IMR-90 (cell line): Measurements from ENCODE around the gene LRRN2. TPM values are rescaled to one million over a fixed set of nuclear protein-coding genes. Genes with fewer than 3 reads are reported as not detected.

Experiments
- ATAC-seq: fragments of 200-7000 bp; cut with Tn5 transposase; 2 replicates; pipeline ENCODE4 v1.9.1; 2020; ENCODE audit warnings: low read depth, mild to moderate bottlenecking, moderate library complexity
- BruUV-seq: library from RNA; stranded (reverse); fragments of 400-500 nt; replicated peaks from 2 replicates; lab custom pipeline; 2021; lab: Mats Ljungman, UMichigan
- CTCF ChIA-PET: fragments of 300-600 bp; formaldehyde crosslinking; extraction: SDS; loops from one replicate; lab custom pipeline; 2021; ENCODE audit warnings: antibody characterized with exemption; lab: Yijun Ruan, JAX
- POLR2A ChIA-PET: fragments of 300-600 bp; sonication (Branson Sonifier 250); formaldehyde crosslinking; loops from one replicate; lab custom pipeline; 2022; ENCODE audit warnings: antibody characterized with exemption; ENCODE audit not compliant: unreplicated experiment; lab: Charles Lee
- DNase-seq: peaks from one replicate; pipeline ENCODE4 v3.0.0; 2013
- H2AFZ ChIP-seq: replicated peaks from 2 replicates; pipeline ENCODE3; 2013; ENCODE audit warnings: low read length, mild to moderate bottlenecking; ENCODE audit not compliant: poor library complexity
- H2AK5ac ChIP-seq: 2 replicates; pipeline ENCODE4 v1.6.1; 2013; ENCODE audit warnings: low read depth, low read length, inconsistent platforms
- H2AK9ac ChIP-seq: replicated peaks from 2 replicates; pipeline ENCODE3; 2013; ENCODE audit warnings: mild to moderate bottlenecking, low read depth, low read length, moderate library complexity; ENCODE audit not compliant: poor library complexity
- H2BK120ac ChIP-seq: 2 replicates; pipeline ENCODE4 v1.6.1; 2013; ENCODE audit warnings: low read depth, low read length, inconsistent platforms
- H2BK15ac ChIP-seq: 3 replicates; pipeline ENCODE4 v1.6.1; 2013; ENCODE audit warnings: low read depth, low read length, inconsistent platforms
- H2BK20ac ChIP-seq: 2 replicates; pipeline ENCODE4 v1.6.1; 2013; ENCODE audit warnings: low read depth, mild to moderate bottlenecking, inconsistent platforms, low read length, moderate library complexity
- H2BK5ac ChIP-seq: 2 replicates; pipeline ENCODE4 v1.6.1; 2013; ENCODE audit warnings: mild to moderate bottlenecking, low read depth, low read length, inconsistent platforms; ENCODE audit not compliant: poor library complexity, severe bottlenecking
- H3K14ac ChIP-seq: replicated peaks from 2 replicates; pipeline ENCODE4 v1.6.1; 2013; ENCODE audit warnings: low read depth, low read length, inconsistent platforms
- H3K18ac ChIP-seq: 2 replicates; pipeline ENCODE4 v1.6.1; 2013; ENCODE audit warnings: low read depth, low read length, control low read depth
- H3K23ac ChIP-seq: 2 replicates; pipeline ENCODE4 v1.6.1; 2013; ENCODE audit warnings: low read depth, low read length, inconsistent platforms
- H3K27ac ChIP-seq: 2 replicates; pipeline ENCODE4 v1.5.1; 2013; ENCODE audit warnings: mild to moderate bottlenecking, control low read depth, low read length; ENCODE audit not compliant: insufficient read depth
- H3K27me3 ChIP-seq: 2 replicates; pipeline ENCODE4 v1.6.1; 2013; ENCODE audit warnings: low read length; ENCODE audit not compliant: control insufficient read depth, insufficient read depth
- H3K36me3 ChIP-seq: 2 replicates; pipeline ENCODE4 v1.6.1; 2013; ENCODE audit warnings: low read length, mixed read lengths; ENCODE audit not compliant: control insufficient read depth, insufficient read depth
- H3K4ac ChIP-seq: 2 replicates; pipeline ENCODE4 v1.6.1; 2013; ENCODE audit warnings: low read depth, low read length, inconsistent platforms
- H3K4me1 ChIP-seq: 2 replicates; pipeline ENCODE4 v1.6.1; 2013; ENCODE audit warnings: low read length, mixed read lengths; ENCODE audit not compliant: control insufficient read depth, insufficient read depth
- H3K4me2 ChIP-seq: 2 replicates; pipeline ENCODE4 v1.6.1; 2013; ENCODE audit warnings: low read depth, mild to moderate bottlenecking, control low read depth, low read length, moderate library complexity
- H3K4me3 ChIP-seq: 2 replicates; pipeline ENCODE4 v1.5.1; 2013; ENCODE audit warnings: low read depth, mild to moderate bottlenecking, control low read depth, low read length, moderate library complexity; ENCODE audit not compliant: insufficient read depth
- H3K56ac ChIP-seq: 2 replicates; pipeline ENCODE4 v1.6.1; 2013; ENCODE audit warnings: low read length, inconsistent platforms; ENCODE audit not compliant: insufficient read depth; ENCODE audit errors: extremely low read depth
- H3K79me1 ChIP-seq, 2 experiments: 2 replicates each; pipeline ENCODE4 v1.6.1; 2013; ENCODE audit warnings: low read length in 2 of 2, inconsistent platforms in 1 of 2, low read depth in 1 of 2
- H3K9ac ChIP-seq: 2 replicates; pipeline ENCODE4 v1.6.1; 2013; ENCODE audit warnings: low read depth, low read length, control low read depth
- H3K9me1 ChIP-seq: 2 replicates; pipeline ENCODE4 v1.6.1; 2013; ENCODE audit warnings: low read length, inconsistent platforms; ENCODE audit not compliant: insufficient read depth
- H3K9me3 ChIP-seq: 2 replicates; pipeline ENCODE4 v1.6.1; 2013; ENCODE audit warnings: low read length; ENCODE audit not compliant: control insufficient read depth, insufficient read depth
- H4K20me1 ChIP-seq: 2 replicates; pipeline ENCODE4 v1.6.1; 2013; ENCODE audit warnings: low read length, inconsistent platforms; ENCODE audit not compliant: insufficient read depth
- H4K5ac ChIP-seq: 2 replicates; pipeline ENCODE4 v1.6.1; 2013; ENCODE audit warnings: mild to moderate bottlenecking, low read depth, low read length, control low read depth
- H4K8ac ChIP-seq, 2 experiments: 2 replicates each; pipeline ENCODE4 v1.6.1; 2013; ENCODE audit warnings: low read depth in 2 of 2, low read length in 2 of 2, control low read depth in 1 of 2, inconsistent platforms in 1 of 2
- H4K91ac ChIP-seq: 2 replicates; pipeline ENCODE4 v1.6.1; 2013; ENCODE audit warnings: low read depth, low read length, inconsistent platforms; ENCODE audit not compliant: insufficient read depth
- CHD1 ChIP-seq: IDR thresholded peaks from 2 replicates; pipeline ENCODE4 v1.6.1; 2012; ENCODE audit warnings: low read depth, low read length, improper control_type of control experiment
- ELK1 ChIP-seq: fragments of 150-350 bp; IDR thresholded peaks from 2 replicates; pipeline ENCODE4 v1.6.1; 2016; ENCODE audit warnings: low read depth, mild to moderate bottlenecking, low read length, moderate library complexity, borderline replicate concordance
- MAFK ChIP-seq: IDR thresholded peaks from 2 replicates; pipeline ENCODE4 v1.6.1; 2012; ENCODE audit warnings: low read depth, low read length, improper control_type of control experiment
- MAZ ChIP-seq: IDR thresholded peaks from 2 replicates; pipeline ENCODE4 v1.6.1; 2012; ENCODE audit warnings: low read depth, mild to moderate bottlenecking, low read length, improper control_type of control experiment, moderate library complexity, borderline replicate concordance
- NFE2L2 ChIP-seq: fragments of 150-350 bp; IDR thresholded peaks from 2 replicates; pipeline ENCODE4 v1.6.1; 2016; ENCODE audit warnings: low read depth, mild to moderate bottlenecking, low read length
- POLR2A ChIP-seq: IDR thresholded peaks from 2 replicates; pipeline ENCODE4 v1.6.1; 2012; ENCODE audit warnings: mild to moderate bottlenecking, low read depth, low read length
- RCOR1 ChIP-seq: IDR thresholded peaks from 2 replicates; pipeline ENCODE4 v1.6.1; 2012; ENCODE audit warnings: mild to moderate bottlenecking, low read length, improper control_type of control experiment; ENCODE audit not compliant: insufficient replicate concordance
- dilution Hi-C: fragments of 300-500 bp; cut with HindIII; formaldehyde crosslinking; loops from one replicate; pipeline ENCODE4 v1.14.3; 2018; ENCODE audit warnings: low sequenced_read_pairs; ENCODE audit not compliant: unreplicated experiment
- in situ Hi-C: fragments of 300-500 bp; cut with MboI; formaldehyde crosslinking; loops from 3 replicates; pipeline ENCODE4 v1.14.3; 2019; ENCODE audit warnings: low sequenced_read_pairs, inconsistent platforms, mixed read lengths
- intact Hi-C: fragments of 100-400 bp; cut with micrococcal nuclease; formaldehyde crosslinking; loops from 2 replicates; pipeline ENCODE4 v1.10.0; 2022
- polyA plus RNA-seq, 3 experiments: library from polyadenylated mRNA; depleted of rRNA; stranded (reverse); fragments of >200 nt; gene quantifications; 2 replicates each; pipeline ENCODE4 v1.2.3, GENCODE V29; 2012; ENCODE audit warnings: low replicate concordance in 1 of 3
- total RNA-seq: library from RNA; depleted of rRNA; stranded (reverse); fragments of >200 nt; gene quantifications from 2 replicates; pipeline ENCODE4 v1.2.3, GENCODE V29; 2012

LRRN2 gene
- total and polyA plus RNA-seq, 2 of the 4 experiments (the other 2 are of a cell fraction), result not detected

GRCh38 chr1:204662530-204662929 is 23.0 kb downstream of the LRRN2 start:
- no peak overlapping the region for H4K8ac ChIP-seq
- ATAC-seq (no peak), DNase-seq (no peak)
- no peak overlapping the region for H3K56ac ChIP-seq
- no peak overlapping the region for H3K23ac ChIP-seq
- no peaks in the 10 kb centered on the region for H3K9me3 ChIP-seq
- H2BK120ac ChIP-seq, result no peak overlapping the region
- no peak overlapping the region for H3K4me2 ChIP-seq
- ChIA-PET CTCF (no interaction called here), POLR2A (no interaction called here)
- TF ChIP-seq MAFK (no peak), RCOR1 (no peak), CHD1 (no peak), MAZ (no peak), ELK1 (no peak), NFE2L2 (no peak), POLR2A (no peak)
- no peak overlapping the region for H4K91ac ChIP-seq
- no peak overlapping the region for H3K9ac ChIP-seq
- no peak overlapping the region for H3K14ac ChIP-seq
- H3K79me1 ChIP-seq, result no peaks in the 10 kb centered on the region
- no peak overlapping the region for H3K18ac ChIP-seq
- no peaks in the 10 kb centered on the region for H3K4me1 ChIP-seq
- H3K4me3 ChIP-seq, result no peak overlapping the region
- intact Hi-C loops, result no loop called here
- dilution Hi-C loops, result no loop called here
- H3K36me3 ChIP-seq, result no peaks in the 10 kb centered on the region
- H3K27me3 ChIP-seq, result peaks cover 20% of the 10 kb centered on the region
- no peak overlapping the region for H2BK5ac ChIP-seq
- in situ Hi-C loops, result no loop called here
- H4K5ac ChIP-seq, result no peak overlapping the region
- no peak overlapping the region for H2AK5ac ChIP-seq
- no TSS peak for BruUV-seq
- H2AFZ ChIP-seq, result no peak overlapping the region
- no peak overlapping the region for H3K27ac ChIP-seq
- no peaks in the 10 kb centered on the region for H4K20me1 ChIP-seq
- H2BK20ac ChIP-seq, result no peak overlapping the region
- H2BK15ac ChIP-seq, result no peak overlapping the region
- no peak overlapping the region for H3K4ac ChIP-seq
- H3K9me1 ChIP-seq, result no peaks in the 10 kb centered on the region
- no peak overlapping the region for H2AK9ac ChIP-seq
